ENCODE results near the gene RRP36.
"Not testable (repeated sequence)": the region's sequence is repeated elsewhere in the genome, so short reads cannot be mapped to it uniquely, and the experiment has no call there.

RRP36 gene

DNA sequence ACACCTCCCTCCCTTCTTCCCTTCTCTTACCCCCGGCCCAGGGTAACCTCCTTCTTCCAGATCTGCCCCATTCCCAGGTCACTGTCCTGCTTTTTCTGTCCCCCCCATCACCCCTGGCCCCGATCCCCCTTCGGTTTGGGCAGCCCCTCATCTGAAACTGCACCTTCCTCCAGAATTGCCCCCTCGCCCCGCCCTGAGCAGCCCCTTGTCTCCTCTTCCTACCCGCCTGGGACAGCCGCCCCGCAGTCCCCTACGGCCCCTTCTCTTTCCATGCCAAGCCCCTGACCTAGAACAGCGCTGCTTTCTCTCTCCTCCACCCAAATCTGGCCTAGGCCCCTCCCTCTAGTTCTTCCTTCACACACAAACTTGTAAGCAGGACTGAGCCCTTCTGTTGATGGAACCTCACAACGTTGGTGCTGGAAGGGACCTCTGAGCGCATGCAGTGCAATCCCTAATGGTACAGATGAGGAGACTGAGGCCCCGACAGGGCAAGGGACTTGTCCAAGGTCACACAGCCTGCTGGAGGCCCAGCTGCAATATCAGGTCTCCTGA, 36.4 kb upstream of the RRP36 start:
- Histone ChIP-seq H3K36me3 (ENCODE audit: control insufficient read depth in 1 of 2, insufficient read depth in 2 of 2, low read length in 2 of 2) (peaks cover 9 to 11% of the 10 kb centered on the region in 2 donors), H3K27me3 (ENCODE audit: control insufficient read depth in 1 of 2, insufficient read depth in 2 of 2, low read length in 2 of 2) (no peaks in the 10 kb centered on the region), H3K4me1 (ENCODE audit: control insufficient read depth in 1 of 2, insufficient read depth in 2 of 2, low read length in 2 of 2) (peaks cover 49 to 50% of the 10 kb centered on the region in 2 donors), H3K27ac (ENCODE audit: low read depth, low read length) (peak overlapping the region; percentile 13), H3K4me3 (ENCODE audit: low read depth in 1 of 2, low read length in 2 of 2) (peak overlapping the region; percentile 83 to 87), H3K9ac (ENCODE audit: low read depth in 1 of 2, low read length in 2 of 2) (peak overlapping the region; percentile 18 to 82), H3K9me3 (ENCODE audit: control insufficient read depth in 1 of 2, low read length in 2 of 2) (no peaks in the 10 kb centered on the region)

GRCh38 chr6:42987533-42988451, 33.6 kb upstream of the RRP36 start:
- no peaks in the 10 kb centered on the region for H3K9me3 ChIP-seq (ENCODE audit: control insufficient read depth in 1 of 2, low read length in 2 of 2)
- H3K27ac ChIP-seq (ENCODE audit: low read depth, low read length) = no peak overlapping the region
- H3K4me3 ChIP-seq (ENCODE audit: low read depth in 1 of 2, low read length in 2 of 2) = no peak overlapping the region
- peaks cover 57 to 58% of the 10 kb centered on the region in 2 donors for H3K4me1 ChIP-seq (ENCODE audit: control insufficient read depth in 1 of 2, insufficient read depth in 2 of 2, low read length in 2 of 2)
- peaks cover 11 to 18% of the 10 kb centered on the region in 2 donors for H3K36me3 ChIP-seq (ENCODE audit: control insufficient read depth in 1 of 2, insufficient read depth in 2 of 2, low read length in 2 of 2)
- no peaks in the 10 kb centered on the region for H3K27me3 ChIP-seq (ENCODE audit: control insufficient read depth in 1 of 2, insufficient read depth in 2 of 2, low read length in 2 of 2)
- no peak overlapping the region for H3K9ac ChIP-seq (ENCODE audit: low read depth in 1 of 2, low read length in 2 of 2)

DNA sequence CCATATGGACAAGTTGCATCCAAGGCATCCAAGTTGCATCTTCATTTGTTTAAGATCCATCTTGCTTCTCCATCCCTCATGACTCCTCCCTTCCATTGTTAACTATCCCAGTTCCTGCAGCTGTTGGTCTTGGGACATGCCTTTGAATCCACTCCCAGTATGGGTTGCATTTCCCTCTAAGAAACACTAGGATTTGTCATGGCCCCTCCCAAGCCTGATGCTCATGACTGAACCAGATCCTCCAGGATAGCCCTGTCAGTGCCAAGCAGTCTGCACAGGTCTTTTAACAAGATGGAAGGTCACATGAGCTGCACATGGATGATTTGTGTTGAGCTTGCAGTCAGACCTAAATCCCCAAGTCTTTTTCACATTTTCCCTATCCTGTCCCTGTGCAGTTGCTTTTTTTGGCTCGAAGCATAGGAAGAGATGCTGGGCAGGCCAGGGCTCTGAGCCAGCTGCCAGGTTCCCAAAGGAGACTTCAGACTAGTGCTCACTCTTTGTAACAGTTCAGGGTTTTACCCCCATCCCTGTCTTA, 32.9 kb upstream of the RRP36 start:
- H3K27me3 ChIP-seq (ENCODE audit: control insufficient read depth in 1 of 2, insufficient read depth in 2 of 2, low read length in 2 of 2) = no peaks in the 10 kb centered on the region

GRCh38 chr6:42989923-42990322, 31.5 kb upstream of the RRP36 start:
- H3K27me3 ChIP-seq (ENCODE audit: control insufficient read depth in 1 of 2, insufficient read depth in 2 of 2, low read length in 2 of 2) = no peaks in the 10 kb centered on the region
- H3K27ac ChIP-seq (ENCODE audit: low read depth, low read length) = no peak overlapping the region
- H3K36me3 ChIP-seq (ENCODE audit: control insufficient read depth in 1 of 2, insufficient read depth in 2 of 2, low read length in 2 of 2) = peaks cover 11 to 18% of the 10 kb centered on the region in 2 donors
- H3K9ac ChIP-seq (ENCODE audit: low read depth in 1 of 2, low read length in 2 of 2) = no peak overlapping the region
- H3K4me1 ChIP-seq (ENCODE audit: control insufficient read depth in 1 of 2, insufficient read depth in 2 of 2, low read length in 2 of 2) = peaks cover 51 to 59% of the 10 kb centered on the region in 2 donors
- no peak overlapping the region for H3K4me3 ChIP-seq (ENCODE audit: low read depth in 1 of 2, low read length in 2 of 2)
- H3K9me3 ChIP-seq (ENCODE audit: control insufficient read depth in 1 of 2, low read length in 2 of 2) = no peaks in the 10 kb centered on the region

More for the DNA sequence above, 32.9 kb upstream of the RRP36 start:
- no peak overlapping the region for H3K4me3 ChIP-seq (ENCODE audit: low read depth in 1 of 2, low read length in 2 of 2)
- no peak overlapping the region for H3K9ac ChIP-seq (ENCODE audit: low read depth in 1 of 2, low read length in 2 of 2)
- H3K36me3 ChIP-seq (ENCODE audit: control insufficient read depth in 1 of 2, insufficient read depth in 2 of 2, low read length in 2 of 2) = peaks cover 11 to 18% of the 10 kb centered on the region in 2 donors
- H3K27ac ChIP-seq (ENCODE audit: low read depth, low read length) = no peak overlapping the region
- no peaks in the 10 kb centered on the region for H3K9me3 ChIP-seq (ENCODE audit: control insufficient read depth in 1 of 2, low read length in 2 of 2)
- peaks cover 57% of the 10 kb centered on the region in 2 donors for H3K4me1 ChIP-seq (ENCODE audit: control insufficient read depth in 1 of 2, insufficient read depth in 2 of 2, low read length in 2 of 2)

DNA sequence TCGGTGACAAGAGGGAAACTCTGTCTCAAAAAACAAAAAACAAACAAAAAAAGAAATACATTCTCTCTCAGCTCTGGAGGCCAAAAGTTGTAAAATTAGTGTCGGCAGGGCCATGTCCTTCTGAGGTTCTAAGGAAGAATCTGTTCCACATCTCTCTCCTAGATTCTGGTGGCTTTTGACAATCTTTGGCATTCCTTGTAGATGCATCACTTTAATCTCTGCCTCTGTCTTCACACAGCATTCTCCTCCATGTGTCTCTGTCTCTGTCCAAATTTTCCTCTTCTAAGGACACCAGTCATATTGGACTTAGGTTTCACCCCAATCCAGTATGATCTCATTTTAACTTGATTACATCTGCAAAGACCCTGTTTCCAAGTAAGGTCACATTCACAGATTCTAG, 28.0 kb upstream of the RRP36 start:
- no peak overlapping the region for H3K9ac ChIP-seq (ENCODE audit: low read depth in 1 of 2, low read length in 2 of 2)
- H3K27me3 ChIP-seq (ENCODE audit: control insufficient read depth in 1 of 2, insufficient read depth in 2 of 2, low read length in 2 of 2) = no peaks in the 10 kb centered on the region
- peaks cover 22 to 30% of the 10 kb centered on the region in 2 donors for H3K4me1 ChIP-seq (ENCODE audit: control insufficient read depth in 1 of 2, insufficient read depth in 2 of 2, low read length in 2 of 2)
- H3K36me3 ChIP-seq (ENCODE audit: control insufficient read depth in 1 of 2, insufficient read depth in 2 of 2, low read length in 2 of 2) = peaks cover 10 to 12% of the 10 kb centered on the region in 2 donors
- no peaks in the 10 kb centered on the region for H3K9me3 ChIP-seq (ENCODE audit: control insufficient read depth in 1 of 2, low read length in 2 of 2)
- H3K4me3 ChIP-seq (ENCODE audit: low read depth in 1 of 2, low read length in 2 of 2) = no peak overlapping the region
- no peak overlapping the region for H3K27ac ChIP-seq (ENCODE audit: low read depth, low read length)

- H3K9me3 ChIP-seq (ENCODE audit: control insufficient read depth in 1 of 2, low read length in 2 of 2) = no peaks in the 10 kb centered on the region
- H3K27me3 ChIP-seq (ENCODE audit: control insufficient read depth in 1 of 2, insufficient read depth in 2 of 2, low read length in 2 of 2) = no peaks in the 10 kb centered on the region
- peaks cover 2 to 5% of the 10 kb centered on the region in 2 donors for H3K4me1 ChIP-seq (ENCODE audit: control insufficient read depth in 1 of 2, insufficient read depth in 2 of 2, low read length in 2 of 2)
- H3K9ac ChIP-seq (ENCODE audit: low read depth in 1 of 2, low read length in 2 of 2) = no peak overlapping the region
- H3K4me3 ChIP-seq (ENCODE audit: low read depth in 1 of 2, low read length in 2 of 2) = no peak overlapping the region
- no peak overlapping the region for H3K27ac ChIP-seq (ENCODE audit: low read depth, low read length)
- H3K36me3 ChIP-seq (ENCODE audit: control insufficient read depth in 1 of 2, insufficient read depth in 2 of 2, low read length in 2 of 2) = peaks cover 0 to 8% of the 10 kb centered on the region in 2 donors
These were observed 24.9 kb upstream of the RRP36 start for GRCh38 chr6:42996513-42996912.

DNA sequence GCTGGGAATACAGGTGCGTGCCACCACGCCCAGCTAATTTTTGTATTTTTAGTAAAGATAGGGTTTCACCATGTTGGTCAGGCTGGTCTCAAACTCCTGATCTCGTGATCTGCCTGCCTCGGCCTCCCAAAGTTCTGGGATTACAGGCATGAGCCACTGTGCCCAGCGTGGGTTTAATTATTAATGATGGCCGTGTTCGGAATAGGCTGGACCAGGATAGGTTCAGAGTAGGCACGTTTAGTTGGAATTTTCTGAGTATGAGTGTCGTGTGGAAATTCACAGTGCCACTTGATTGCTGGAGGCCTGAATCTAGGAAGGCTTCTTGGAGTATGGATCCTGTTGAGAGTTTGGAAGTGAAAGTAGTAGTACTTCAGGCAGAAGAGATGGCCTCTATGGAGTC, 23.2 kb upstream of the RRP36 start:
- H3K27ac ChIP-seq (ENCODE audit: low read depth, low read length); H3K4me1 ChIP-seq (ENCODE audit: control insufficient read depth in 1 of 2, insufficient read depth in 2 of 2, low read length in 2 of 2); H3K9me3 ChIP-seq (ENCODE audit: control insufficient read depth in 1 of 2, low read length in 2 of 2); H3K27me3 ChIP-seq (ENCODE audit: control insufficient read depth in 1 of 2, insufficient read depth in 2 of 2, low read length in 2 of 2); H3K4me3 ChIP-seq (ENCODE audit: low read depth in 1 of 2, low read length in 2 of 2); H3K9ac ChIP-seq (ENCODE audit: low read depth in 1 of 2, low read length in 2 of 2); H3K36me3 ChIP-seq (ENCODE audit: control insufficient read depth in 1 of 2, insufficient read depth in 2 of 2, low read length in 2 of 2): not testable (repeated sequence)

- Histone ChIP-seq H3K4me3 (ENCODE audit: low read depth in 1 of 2, low read length in 2 of 2) (no peak overlapping the region), H3K9ac (ENCODE audit: low read depth in 1 of 2, low read length in 2 of 2) (no peak overlapping the region), H3K4me1 (ENCODE audit: control insufficient read depth in 1 of 2, insufficient read depth in 2 of 2, low read length in 2 of 2) (no peaks in the 10 kb centered on the region), H3K27me3 (ENCODE audit: control insufficient read depth in 1 of 2, insufficient read depth in 2 of 2, low read length in 2 of 2) (no peaks in the 10 kb centered on the region), H3K36me3 (ENCODE audit: control insufficient read depth in 1 of 2, insufficient read depth in 2 of 2, low read length in 2 of 2) (peaks cover 11 to 13% of the 10 kb centered on the region in 2 donors), H3K27ac (ENCODE audit: low read depth, low read length) (no peak overlapping the region), H3K9me3 (ENCODE audit: control insufficient read depth in 1 of 2, low read length in 2 of 2) (no peaks in the 10 kb centered on the region)
These were observed 19.6 kb upstream of the RRP36 start for GRCh38 chr6:43001843-43002242.

DNA sequence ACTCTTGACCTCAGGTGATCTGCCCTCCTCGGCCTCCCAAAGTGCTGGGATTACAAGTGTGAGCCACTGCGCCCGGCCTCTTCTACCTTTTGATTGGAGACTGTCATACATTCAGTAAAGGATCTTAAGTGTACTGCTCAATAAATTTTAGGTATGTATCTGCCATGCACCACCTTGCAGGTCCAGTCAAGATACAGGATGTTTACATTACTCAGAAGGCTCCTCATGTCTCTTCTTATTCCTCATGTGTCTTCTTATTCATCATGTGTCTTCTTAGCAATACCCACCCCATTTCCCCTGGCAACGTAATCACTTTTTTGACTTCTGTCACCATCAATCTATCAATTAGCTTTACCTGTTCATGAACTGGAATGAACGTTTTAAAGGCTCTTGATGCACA, 15.6 kb upstream of the RRP36 start:
- Histone ChIP-seq H3K4me3 (ENCODE audit: low read depth in 1 of 2, low read length in 2 of 2) (no peak overlapping the region), H3K36me3 (ENCODE audit: control insufficient read depth in 1 of 2, insufficient read depth in 2 of 2, low read length in 2 of 2) (peaks cover 38 to 49% of the 10 kb centered on the region in 2 donors), H3K9ac (ENCODE audit: low read depth in 1 of 2, low read length in 2 of 2) (no peak overlapping the region), H3K27me3 (ENCODE audit: control insufficient read depth in 1 of 2, insufficient read depth in 2 of 2, low read length in 2 of 2) (no peaks in the 10 kb centered on the region), H3K27ac (ENCODE audit: low read depth, low read length) (no peak overlapping the region), H3K4me1 (ENCODE audit: control insufficient read depth in 1 of 2, insufficient read depth in 2 of 2, low read length in 2 of 2) (no peaks in the 10 kb centered on the region), H3K9me3 (ENCODE audit: control insufficient read depth in 1 of 2, low read length in 2 of 2) (no peaks in the 10 kb centered on the region)

- Histone ChIP-seq H3K27me3 (ENCODE audit: control insufficient read depth in 1 of 2, insufficient read depth in 2 of 2, low read length in 2 of 2) (no peaks in the 10 kb centered on the region), H3K4me3 (ENCODE audit: low read depth in 1 of 2, low read length in 2 of 2) (no peak overlapping the region), H3K36me3 (ENCODE audit: control insufficient read depth in 1 of 2, insufficient read depth in 2 of 2, low read length in 2 of 2) (peaks cover 38 to 53% of the 10 kb centered on the region in 2 donors), H3K27ac (ENCODE audit: low read depth, low read length) (no peak overlapping the region), H3K9ac (ENCODE audit: low read depth in 1 of 2, low read length in 2 of 2) (no peak overlapping the region), H3K9me3 (ENCODE audit: control insufficient read depth in 1 of 2, low read length in 2 of 2) (no peaks in the 10 kb centered on the region), H3K4me1 (ENCODE audit: control insufficient read depth in 1 of 2, insufficient read depth in 2 of 2, low read length in 2 of 2) (no peaks in the 10 kb centered on the region)
These were observed 15.2 kb upstream of the RRP36 start for GRCh38 chr6:43006251-43006650.

Measured in duodenal mucosa (tissue), 2 donors.